ENCODE data around the gene FOXJ3. TPM values are rescaled to one million over a fixed set of nuclear protein-coding genes. Genes with fewer than 3 reads are reported as not detected.
A peak's percentile ranks its signal among the peaks of the same experiment; 100 is the strongest.

The FOXJ3 gene
- total RNA-seq, 1 experiment from 2014 or later: 51.1 TPM

GRCh38 chr1:42372796-42373195, 37.8 kb upstream of the FOXJ3 start:
- DNase-seq (ENCODE audit: low read depth, low spot score): no peak

GRCh38 chr1:42370876-42371549, 36.0 kb upstream of the FOXJ3 start:
- Histone ChIP-seq H2AFZ (ENCODE audit: low read depth, low read length, poor library complexity, severe bottlenecking) (no peak overlapping the region), H3K4me1 (ENCODE audit: control insufficient read depth in 1 of 2, insufficient read depth in 2 of 2, low read length in 2 of 2) (peaks cover 3 to 15% of the 10 kb centered on the region in 2 experiments; a peak in 2 of 4 replicates), H3K27ac (ENCODE audit: low read depth, low read length) (no peak overlapping the region), H3K27me3 (ENCODE audit: insufficient read depth, low read length) (no peaks in the 10 kb centered on the region), H3K9ac (ENCODE audit: low read length) (no peak overlapping the region), H3K36me3 (ENCODE audit: control insufficient read depth in 1 of 2, insufficient read depth in 2 of 2, low read length in 2 of 2) (no peaks in the 10 kb centered on the region), H3K79me2 (ENCODE audit: insufficient read depth, low read length) (no peaks in the 10 kb centered on the region), H3K4me3 (replicated peaks in 1 of 2; ENCODE audit: low read depth in 1 of 2, low read length in 2 of 2) (no peak overlapping the region), H3K9me2 (ENCODE audit: insufficient read depth) (no peaks in the 10 kb centered on the region), H4K20me1 (ENCODE audit: insufficient read depth) (no peaks in the 10 kb centered on the region), H3K4me2 (ENCODE audit: low read length) (peak overlapping the region; percentile 12), H3K9me3 (ENCODE audit: control insufficient read depth in 1 of 2, insufficient read depth in 1 of 2, low read depth in 1 of 2, low read length in 2 of 2) (no peaks in the 10 kb centered on the region)
- DNase-seq (ENCODE audit: low read depth, low spot score) (no peak), ATAC-seq (peak; percentile 40; the same call in 1 of the 2 replicates)
- BruUV-seq (replicated peaks): no TSS peak
- ChIA-PET POLR2A (interaction anchor here (0.6 kb wide), 1 partner anchor 298 kb away, joined by 3 read pairs; no protein-coding TSS in a partner anchor), RAD21 (ENCODE audit: low non-redundant PET in 1 of 2, low total read pairs in 2 of 2, uncharacterized antibody in 2 of 2, unreplicated experiment in 2 of 2) (no interaction called here), CTCF (interaction anchor here (1.6 kb wide), 1 partner anchor 27 kb away, joined by 5 read pairs; no protein-coding TSS in a partner anchor)
- intact Hi-C loops (cut with micrococcal nuclease): no loop called here
- TF ChIP-seq SP1 (IDR thresholded peaks at IDR 0.05; ENCODE audit: low read depth) (peak; percentile 12; the same call in 1 of the 2 replicates), TCF7L2 (IDR thresholded peaks at IDR 0.05; ENCODE audit: borderline replicate concordance, extremely low read depth, insufficient read depth, insufficient read length) (no peak), CEBPB (IDR thresholded peaks at IDR 0.05; ENCODE audit: low read depth) (no peak)

More at GRCh38 chr1:42372796-42373195, 37.8 kb upstream of the FOXJ3 start:
- Histone ChIP-seq H3K79me2 (ENCODE audit: insufficient read depth, low read length) (no peaks in the 10 kb centered on the region), H3K4me3 (replicated peaks in 1 of 2; ENCODE audit: low read depth in 1 of 2, low read length in 2 of 2) (no peak overlapping the region), H3K9ac (ENCODE audit: low read length) (no peak overlapping the region), H3K27ac (ENCODE audit: low read depth, low read length) (no peak overlapping the region), H3K36me3 (ENCODE audit: control insufficient read depth in 1 of 2, insufficient read depth in 2 of 2, low read length in 2 of 2) (no peaks in the 10 kb centered on the region), H3K9me2 (ENCODE audit: insufficient read depth) (no peaks in the 10 kb centered on the region), H3K27me3 (ENCODE audit: insufficient read depth, low read length) (no peaks in the 10 kb centered on the region), H3K9me3 (ENCODE audit: control insufficient read depth in 1 of 2, insufficient read depth in 1 of 2, low read depth in 1 of 2, low read length in 2 of 2) (no peaks in the 10 kb centered on the region), H4K20me1 (ENCODE audit: insufficient read depth) (no peaks in the 10 kb centered on the region), H3K4me1 (ENCODE audit: control insufficient read depth in 1 of 2, insufficient read depth in 2 of 2, low read length in 2 of 2) (peaks cover 3 to 15% of the 10 kb centered on the region in 2 experiments; a peak in 2 of 4 replicates), H3K4me2 (ENCODE audit: low read length) (no peak overlapping the region), H2AFZ (ENCODE audit: low read depth, low read length, poor library complexity, severe bottlenecking) (no peak overlapping the region)
- no peak for ATAC-seq
- TF ChIP-seq TCF7L2 (IDR thresholded peaks at IDR 0.05; ENCODE audit: borderline replicate concordance, extremely low read depth, insufficient read depth, insufficient read length) (no peak), JUND (IDR thresholded peaks at IDR 0.05) (no peak)
- RAD21 ChIA-PET (ENCODE audit: low non-redundant PET in 1 of 2, low total read pairs in 2 of 2, uncharacterized antibody in 2 of 2, unreplicated experiment in 2 of 2): no interaction called here
- CTCF ChIA-PET: no interaction called here
- POLR2A ChIA-PET: no interaction called here
- intact Hi-C loops (cut with micrococcal nuclease): no loop called here
- no TSS peak for BruUV-seq (replicated peaks)
